Measurements from ENCODE around the gene ILF3. TPM values are rescaled to one million over a fixed set of nuclear protein-coding genes. Genes with fewer than 3 reads are reported as not detected.

The ILF3 gene
- total and polyA plus RNA-seq, 2 donors (not counting 1 experiment from before 2014, with no cell fraction given): 78.4 to 109 TPM

- H3K9me3 ChIP-seq (ENCODE audit: control insufficient read depth, insufficient read depth, low read depth, low read length): no peaks in the 10 kb centered on the region
- no peak overlapping the region for H3K27ac ChIP-seq (ENCODE audit: insufficient read depth, low read length)
- no peak overlapping the region for H2AFZ ChIP-seq (ENCODE audit: low read length)
- H3K9ac ChIP-seq (ENCODE audit: insufficient read depth, low read length): no peak overlapping the region
- H3K27me3 ChIP-seq (ENCODE audit: control insufficient read depth, insufficient read depth, low read length): no peaks in the 10 kb centered on the region
- H3K79me2 ChIP-seq (ENCODE audit: control insufficient read depth, insufficient read depth, low read length): no peaks in the 10 kb centered on the region
- H3K4me1 ChIP-seq (ENCODE audit: control insufficient read depth, extremely low read depth, insufficient read depth, low read length): no peaks in the 10 kb centered on the region
- no peak for DNase-seq (ENCODE audit: low read depth in 2 of 2)
- H4K20me1 ChIP-seq (ENCODE audit: control insufficient read depth, extremely low read depth, insufficient read depth, low read length): no peaks in the 10 kb centered on the region
- TF ChIP-seq EZH2 (IDR thresholded peaks at IDR 0.05; ENCODE audit: low read length, missing control alignments) (no peak), CTCF (conservative IDR thresholded peaks at IDR 0.05 in 1 of 2, IDR thresholded peaks at IDR 0.05 in 1 of 2; ENCODE audit: low read depth in 1 of 2, low read length in 2 of 2) (no peak)
- no peak overlapping the region for H3K4me2 ChIP-seq (ENCODE audit: extremely low read depth, insufficient read depth, low read length)
- no peak overlapping the region for H3K4me3 ChIP-seq (replicated peaks in 1 of 4; ENCODE audit: control extremely low read depth in 1 of 4, insufficient read depth in 1 of 4, low read depth in 3 of 4, low read length in 4 of 4)
- H3K36me3 ChIP-seq (ENCODE audit: control insufficient read depth, insufficient read depth, low read length): peaks cover 5% of the 10 kb centered on the region
Measured at GRCh38 chr19:10712754-10713153, 58.6 kb downstream of the ILF3 start.

DNA sequence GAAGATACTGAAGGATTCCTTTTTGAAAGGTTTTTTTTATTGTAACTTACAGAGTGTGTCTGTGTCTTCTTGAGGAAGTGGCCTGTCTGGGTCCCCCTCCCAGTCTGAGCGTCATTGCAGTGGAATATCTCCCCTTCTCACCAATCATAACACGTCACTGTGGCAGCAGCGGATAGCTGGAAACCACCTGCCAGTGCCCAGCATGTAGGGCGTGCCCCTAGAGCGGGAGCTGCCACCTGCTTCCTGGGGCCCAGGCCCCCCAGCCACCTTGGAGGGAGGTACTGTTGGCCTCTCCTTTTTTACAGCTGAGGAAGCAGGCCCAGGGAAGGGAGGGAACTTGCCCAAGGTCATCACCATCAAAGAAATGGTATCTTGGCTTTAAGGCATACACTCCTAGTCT lies 59.2 kb downstream of the ILF3 start:
- no peak overlapping the region for H3K27ac ChIP-seq (ENCODE audit: insufficient read depth, low read length)
- no peaks in the 10 kb centered on the region for H3K9me3 ChIP-seq (ENCODE audit: control insufficient read depth, insufficient read depth, low read depth, low read length)
- TF ChIP-seq EZH2 (IDR thresholded peaks at IDR 0.05; ENCODE audit: low read length, missing control alignments) (no peak), CTCF (conservative IDR thresholded peaks at IDR 0.05 in 1 of 2, IDR thresholded peaks at IDR 0.05 in 1 of 2; ENCODE audit: low read depth in 1 of 2, low read length in 2 of 2) (no peak)
- H3K79me2 ChIP-seq (ENCODE audit: control insufficient read depth, insufficient read depth, low read length): peaks cover 4% of the 10 kb centered on the region
- no peak overlapping the region for H3K4me2 ChIP-seq (ENCODE audit: extremely low read depth, insufficient read depth, low read length)
- no peak overlapping the region for H3K4me3 ChIP-seq (replicated peaks in 1 of 4; ENCODE audit: control extremely low read depth in 1 of 4, insufficient read depth in 1 of 4, low read depth in 3 of 4, low read length in 4 of 4)
- no peaks in the 10 kb centered on the region for H3K4me1 ChIP-seq (ENCODE audit: control insufficient read depth, extremely low read depth, insufficient read depth, low read length)
- H3K27me3 ChIP-seq (ENCODE audit: control insufficient read depth, insufficient read depth, low read length): no peaks in the 10 kb centered on the region
- H3K36me3 ChIP-seq (ENCODE audit: control insufficient read depth, insufficient read depth, low read length): peaks cover 5% of the 10 kb centered on the region
- no peak overlapping the region for H2AFZ ChIP-seq (ENCODE audit: low read length)
- H4K20me1 ChIP-seq (ENCODE audit: control insufficient read depth, extremely low read depth, insufficient read depth, low read length): no peaks in the 10 kb centered on the region
- H3K9ac ChIP-seq (ENCODE audit: insufficient read depth, low read length): no peak overlapping the region
- DNase-seq (ENCODE audit: low read depth in 2 of 2): no peak

- no peak overlapping the region for H3K9ac ChIP-seq (ENCODE audit: insufficient read depth, low read length)
- H2AFZ ChIP-seq (ENCODE audit: low read length): peak overlapping the region; percentile 75
- peaks cover 40% of the 10 kb centered on the region for H3K79me2 ChIP-seq (ENCODE audit: control insufficient read depth, insufficient read depth, low read length)
- H3K9me3 ChIP-seq (ENCODE audit: control insufficient read depth, insufficient read depth, low read depth, low read length): no peaks in the 10 kb centered on the region
- H3K4me2 ChIP-seq (ENCODE audit: extremely low read depth, insufficient read depth, low read length): peak overlapping the region; percentile 55
- no peaks in the 10 kb centered on the region for H4K20me1 ChIP-seq (ENCODE audit: control insufficient read depth, extremely low read depth, insufficient read depth, low read length)
- no peak for TF ChIP-seq EZH2 (IDR thresholded peaks at IDR 0.05; ENCODE audit: low read length, missing control alignments)
- no peak for TF ChIP-seq CTCF (conservative IDR thresholded peaks at IDR 0.05 in 1 of 2, IDR thresholded peaks at IDR 0.05 in 1 of 2; ENCODE audit: low read depth in 1 of 2, low read length in 2 of 2)
- H3K4me3 ChIP-seq (replicated peaks in 1 of 4; ENCODE audit: control extremely low read depth in 1 of 4, insufficient read depth in 1 of 4, low read depth in 3 of 4, low read length in 4 of 4): peak overlapping the region in 2 of 4 experiments; percentile 33 to 40
- peaks cover 5% of the 10 kb centered on the region for H3K36me3 ChIP-seq (ENCODE audit: control insufficient read depth, insufficient read depth, low read length)
- no peak for DNase-seq (ENCODE audit: low read depth in 2 of 2)
- H3K4me1 ChIP-seq (ENCODE audit: control insufficient read depth, extremely low read depth, insufficient read depth, low read length): peaks cover 9% of the 10 kb centered on the region
- H3K27ac ChIP-seq (ENCODE audit: insufficient read depth, low read length): no peak overlapping the region
- H3K27me3 ChIP-seq (ENCODE audit: control insufficient read depth, insufficient read depth, low read length): no peaks in the 10 kb centered on the region
Measured at GRCh38 chr19:10717054-10717355, 62.9 kb downstream of the ILF3 start.
